Limb (tissue), 2 donors: ENCODE data around the gene RAD54L.
"Not testable (repeated sequence)": the region's sequence is repeated elsewhere in the genome, so short reads cannot be mapped to it uniquely, and the experiment has no call there.

Source experiments
- DNase-seq, 2 donors: peaks; one replicate each; pipeline ENCODE4 v3.0.0-alpha.2; 2016; ENCODE audit errors: extremely low spot score in 2 of 2

The RAD54L gene

DNA sequence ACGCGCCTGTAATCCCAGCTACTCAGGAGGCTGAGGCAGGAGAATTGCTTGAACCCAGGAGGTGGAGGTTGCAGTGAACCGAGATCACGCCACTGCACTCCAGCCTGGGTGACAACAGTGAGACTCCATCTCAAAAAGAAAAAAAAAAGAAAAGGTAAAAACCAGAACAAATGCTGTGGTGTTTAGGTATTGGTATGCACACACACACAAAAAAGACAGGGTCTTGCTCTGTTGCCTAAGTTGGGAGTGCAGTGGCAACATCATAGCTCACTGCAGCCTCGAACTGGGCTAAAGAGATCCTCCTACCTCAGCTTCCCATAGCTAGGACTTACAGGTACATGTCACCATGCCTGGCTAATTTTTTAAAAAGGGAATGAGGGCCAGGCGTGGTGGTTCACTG lies 71.7 kb downstream of the RAD54L start:
- DNase-seq: not testable (repeated sequence)

DNA sequence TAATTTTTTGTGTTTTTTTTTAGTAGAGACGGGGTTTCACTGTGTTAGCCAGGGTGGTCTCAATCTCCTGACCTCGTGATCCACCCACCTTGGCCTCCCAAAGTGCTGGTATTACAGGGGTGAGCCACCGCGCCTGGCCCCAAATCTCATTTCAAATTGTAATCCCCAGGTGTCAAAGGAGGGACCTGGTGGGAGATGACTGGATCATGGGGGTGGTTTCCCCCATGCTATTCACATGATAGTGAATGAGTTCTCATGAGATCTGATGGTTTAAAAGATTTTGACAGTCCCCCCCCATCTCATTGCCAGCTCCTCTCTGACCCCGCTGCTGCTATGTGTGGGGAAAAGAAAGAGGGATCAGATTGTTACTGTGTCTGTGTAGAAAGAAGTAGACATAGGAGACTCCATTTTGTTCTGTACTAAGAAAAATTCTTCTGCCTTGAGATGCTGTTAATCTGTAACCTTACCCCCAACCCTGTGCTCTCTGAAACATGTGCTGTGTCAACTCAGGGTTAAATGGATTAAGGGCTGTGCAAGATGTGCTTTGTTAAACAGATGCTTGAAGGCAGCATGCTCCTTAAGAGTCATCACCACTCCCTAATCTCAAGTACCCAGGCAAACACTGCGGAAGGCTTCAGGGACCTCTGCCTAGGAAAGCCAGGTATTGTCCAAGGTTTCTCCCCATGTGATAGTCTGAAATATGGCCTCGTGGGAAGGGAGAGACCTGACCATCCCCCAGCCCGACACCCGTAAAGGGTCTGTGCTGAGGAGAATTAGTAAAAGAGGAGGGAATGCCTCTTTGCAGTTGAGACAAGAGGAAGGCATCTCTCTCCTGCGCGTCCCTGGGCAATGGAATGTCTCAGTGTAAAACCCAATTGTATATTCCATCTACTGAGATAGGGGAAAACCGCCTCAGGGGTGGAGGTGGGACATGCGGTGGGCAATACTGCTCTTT lies 72.7 kb downstream of the RAD54L start:
- not testable (repeated sequence) for DNase-seq

DNA sequence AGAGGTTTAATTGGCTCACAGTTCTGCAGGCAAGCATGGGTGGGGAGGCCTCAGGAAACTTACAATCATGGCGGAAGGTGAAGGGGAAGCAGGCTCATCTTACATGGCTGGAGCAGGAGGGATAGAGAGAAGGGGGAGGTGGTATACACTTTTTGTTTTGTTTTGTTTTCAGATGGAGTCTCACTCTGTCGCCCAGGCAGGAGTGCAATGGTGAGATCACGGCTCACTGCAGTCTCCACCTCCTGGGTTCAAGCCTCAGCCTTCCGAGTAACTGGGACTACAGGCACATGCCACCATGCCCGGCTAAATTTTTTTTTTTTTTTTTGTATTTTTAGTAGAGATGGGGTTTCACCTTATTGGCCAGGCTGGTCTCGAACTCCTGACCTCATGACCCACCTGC lies 74.6 kb downstream of the RAD54L start:
- DNase-seq: not testable (repeated sequence)

DNA sequence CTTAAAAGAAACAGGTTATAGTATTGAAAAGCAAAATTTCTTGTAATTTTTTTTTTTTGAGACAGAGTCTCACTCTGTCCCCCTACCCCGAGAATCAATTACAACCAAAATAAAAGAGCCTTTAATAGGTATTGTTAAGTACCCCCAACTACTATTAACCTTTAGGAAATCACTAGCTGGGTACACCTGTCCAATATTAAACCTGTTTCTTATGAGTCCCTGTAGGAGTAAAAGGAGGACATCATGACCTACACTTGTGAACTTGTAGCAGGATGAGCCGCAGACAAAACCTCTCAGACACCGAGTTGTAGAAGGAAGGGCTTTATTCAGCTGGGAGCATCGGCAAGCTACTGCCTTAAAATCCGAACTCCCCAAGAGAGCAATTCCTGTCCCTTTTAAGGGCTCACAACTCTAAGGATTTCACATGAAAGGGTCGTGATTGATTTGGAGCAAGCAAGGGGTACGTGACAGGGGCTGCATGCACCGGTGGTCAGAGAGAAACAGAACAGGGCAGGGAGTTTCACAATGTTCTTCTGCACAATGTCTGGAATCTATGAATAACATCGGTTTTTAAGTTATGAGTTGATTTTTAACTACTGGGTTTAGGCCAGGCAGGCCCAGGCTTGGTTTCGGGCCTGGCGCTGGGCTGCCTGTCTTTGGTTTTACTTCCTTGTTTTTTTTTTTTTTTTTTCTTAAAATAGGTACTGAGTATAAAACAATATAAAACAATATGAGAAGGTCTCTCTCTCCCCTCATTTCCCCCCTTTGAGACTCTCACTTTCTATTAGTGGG lies 77.9 kb downstream of the RAD54L start:
- not testable (repeated sequence) for DNase-seq
